ENCODE measurements around the gene ARHGEF7.

The ARHGEF7 gene

DNA sequence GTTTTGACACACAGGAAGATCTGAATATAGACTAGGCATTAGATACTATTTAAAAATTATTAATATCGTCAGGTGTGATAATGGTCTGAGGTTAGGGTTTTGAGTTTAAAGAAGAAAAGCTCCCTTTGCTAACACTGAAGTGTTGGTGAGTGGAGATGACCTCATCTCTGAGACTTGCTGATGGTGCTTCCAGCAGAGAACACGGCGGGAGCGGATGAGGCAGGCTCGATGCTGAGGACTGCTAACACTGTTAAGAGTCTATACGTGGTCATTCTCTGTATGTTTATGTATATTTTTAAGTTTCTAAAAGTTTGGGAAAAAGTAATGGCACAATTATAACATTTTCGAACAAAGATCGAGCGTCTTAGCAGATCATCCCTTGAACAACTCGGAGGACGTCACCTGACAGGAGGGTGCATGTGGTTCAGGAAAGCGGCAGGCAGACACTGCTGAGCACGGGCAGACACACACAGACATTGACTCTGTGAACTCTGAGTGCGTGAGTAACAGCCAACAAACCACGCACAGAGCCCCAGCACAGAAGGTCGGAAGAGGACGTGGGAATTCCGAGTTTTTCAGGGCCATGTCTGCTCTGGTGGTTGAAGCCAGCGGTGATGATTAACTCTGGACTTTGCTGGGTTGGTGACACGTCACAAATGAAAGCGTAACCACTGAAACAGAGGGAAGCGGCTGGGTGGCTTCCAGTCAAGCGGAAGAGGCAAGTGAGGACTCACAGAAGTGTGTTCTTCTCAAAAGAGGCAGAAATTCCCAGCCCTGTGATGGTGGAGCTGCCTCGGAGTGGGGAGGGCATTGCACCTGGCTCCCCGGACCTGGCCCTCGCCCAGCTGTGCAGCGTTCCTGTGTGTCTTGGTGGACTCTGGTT lies 113.4 kb downstream of the ARHGEF7 start:
- DNase-seq, result no peak

- no peak for DNase-seq
Measured at GRCh38 chr13:111230385-111230930, 115.3 kb downstream of the ARHGEF7 start.

GRCh38 chr13:111232191-111232590 lies 117.1 kb downstream of the ARHGEF7 start:
- DNase-seq, result no peak

GRCh38 chr13:111233080-111233479 lies 118.0 kb downstream of the ARHGEF7 start:
- DNase-seq, result no peak

- no peak for DNase-seq
Measured at GRCh38 chr13:111239764-111240670, 124.9 kb downstream of the ARHGEF7 start.

DNA sequence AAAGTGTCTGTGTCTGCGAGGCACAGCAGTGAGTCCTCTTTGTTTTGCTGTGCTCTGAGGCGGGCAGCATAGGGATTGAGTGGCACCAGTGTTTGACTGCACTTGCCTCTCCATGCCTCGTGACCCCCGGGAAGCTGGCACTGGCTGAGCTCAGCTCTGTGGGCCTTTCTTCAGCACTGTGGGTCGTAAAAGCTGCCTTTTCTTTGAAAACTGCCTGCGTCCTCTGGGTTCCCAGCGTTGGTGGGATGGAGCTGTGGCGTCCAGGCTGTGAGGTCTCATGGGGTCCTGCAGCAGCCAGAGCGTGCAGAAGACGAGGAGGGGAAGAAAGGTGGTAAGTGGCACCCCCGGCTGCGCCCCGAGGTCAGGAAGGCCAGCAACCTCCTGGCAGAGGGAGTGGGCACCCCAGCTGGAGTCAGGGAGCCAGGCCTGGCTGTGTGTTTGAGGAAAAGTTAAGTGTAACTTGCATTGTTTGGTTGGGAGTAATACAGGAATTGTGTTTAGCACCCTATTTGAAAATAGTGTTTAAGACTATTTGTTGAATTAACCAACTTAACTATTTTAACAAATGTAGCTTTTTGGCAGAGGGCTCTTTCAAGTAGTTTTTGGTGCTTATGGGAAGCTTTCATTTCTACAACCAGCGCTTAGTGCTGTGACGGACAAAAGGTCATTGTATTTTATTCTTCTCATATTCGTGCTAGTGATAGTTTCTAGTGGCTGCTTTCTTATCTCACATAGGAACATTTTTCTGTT lies 126.1 kb downstream of the ARHGEF7 start:
- no peak for DNase-seq

DNA sequence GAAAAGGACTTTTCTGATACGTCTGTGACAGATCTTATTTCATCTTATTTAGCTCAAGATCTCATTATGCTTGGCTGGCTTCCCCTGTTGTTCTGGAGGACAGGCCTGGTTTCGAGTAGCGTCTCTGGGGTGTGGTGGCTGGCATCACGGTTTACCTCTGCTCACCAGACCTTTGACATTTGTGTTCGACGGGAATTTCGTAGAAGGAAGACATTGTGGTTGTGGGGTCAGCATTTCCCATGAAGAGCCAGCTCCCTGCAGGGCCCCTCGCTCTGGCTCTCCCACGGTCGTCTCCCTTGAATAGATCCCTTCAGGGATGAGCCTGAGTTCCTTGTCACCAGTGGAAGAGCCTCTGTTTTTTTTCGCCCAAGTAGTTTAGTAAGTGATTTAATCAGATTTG lies 126.8 kb downstream of the ARHGEF7 start:
- no peak for DNase-seq

DNA sequence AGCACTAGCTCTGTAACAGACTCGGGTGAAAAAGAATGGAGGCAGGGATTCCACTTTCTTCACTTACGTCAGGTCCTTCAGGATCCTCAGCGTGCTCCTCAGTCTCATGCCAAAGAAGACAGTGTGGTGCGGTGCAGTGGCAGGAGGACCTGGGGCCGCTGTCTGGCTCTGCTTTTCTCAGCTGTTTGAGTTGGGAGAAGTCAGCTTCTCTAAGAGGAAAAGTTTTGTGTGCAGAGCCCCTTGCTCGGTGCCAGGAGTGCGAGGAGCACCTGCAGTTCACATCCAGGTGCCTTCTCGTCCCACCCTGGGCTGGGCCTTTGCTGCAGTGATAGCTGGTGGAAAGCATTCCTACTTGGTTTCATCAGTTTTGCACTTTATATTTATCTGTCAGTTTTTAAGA lies 127.5 kb downstream of the ARHGEF7 start:
- no peak for DNase-seq

DNA sequence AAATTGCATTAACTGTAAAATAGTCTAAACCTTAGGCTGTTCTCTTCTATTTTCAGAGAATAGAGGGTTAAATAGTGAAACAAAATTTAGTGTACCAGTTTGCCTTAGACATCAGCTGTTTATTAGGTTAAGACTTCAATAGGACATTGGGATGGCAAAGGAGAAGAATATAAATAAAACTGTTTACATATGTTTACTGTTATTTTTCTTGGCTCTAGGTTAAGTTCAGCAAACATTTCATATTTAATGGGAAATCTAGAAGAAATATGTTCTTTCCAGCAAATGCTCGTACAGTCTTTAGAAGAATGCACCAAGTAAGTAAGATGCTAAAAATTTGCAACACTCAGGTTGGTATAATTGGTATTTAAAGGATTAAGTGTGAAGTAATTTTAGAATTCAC lies 128.9 kb downstream of the ARHGEF7 start:
- DNase-seq, result no peak

GRCh38 chr13:111245576-111246384 lies 130.7 kb downstream of the ARHGEF7 start:
- no peak for DNase-seq

GRCh38 chr13:111247552-111247951 lies 132.4 kb downstream of the ARHGEF7 start:
- DNase-seq, result no peak

DNA sequence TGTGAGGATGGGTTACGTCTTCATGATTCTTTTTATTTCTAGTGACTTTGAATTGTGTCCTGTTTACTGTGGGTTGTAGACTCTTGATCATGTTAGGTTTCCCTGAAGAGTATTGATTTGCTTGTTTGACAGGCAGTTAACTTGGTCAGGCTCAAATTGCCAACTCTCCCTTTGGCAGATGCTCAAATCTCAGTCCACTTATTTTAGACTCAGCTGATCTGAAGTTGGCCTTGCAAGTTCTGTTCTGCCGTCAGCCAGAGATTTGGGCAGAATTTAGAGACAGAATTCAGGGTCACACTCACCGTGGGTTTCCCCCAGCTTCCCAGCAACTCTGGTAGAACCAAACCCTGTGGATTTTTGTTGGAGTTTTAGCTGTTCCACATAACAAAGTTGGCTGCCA lies 133.7 kb downstream of the ARHGEF7 start:
- DNase-seq, result no peak

- DNase-seq, result no peak
Measured at GRCh38 chr13:111249637-111250360, 134.7 kb downstream of the ARHGEF7 start.

- DNase-seq, result no peak
Measured at GRCh38 chr13:111251646-111252445, 136.7 kb downstream of the ARHGEF7 start.

DNA sequence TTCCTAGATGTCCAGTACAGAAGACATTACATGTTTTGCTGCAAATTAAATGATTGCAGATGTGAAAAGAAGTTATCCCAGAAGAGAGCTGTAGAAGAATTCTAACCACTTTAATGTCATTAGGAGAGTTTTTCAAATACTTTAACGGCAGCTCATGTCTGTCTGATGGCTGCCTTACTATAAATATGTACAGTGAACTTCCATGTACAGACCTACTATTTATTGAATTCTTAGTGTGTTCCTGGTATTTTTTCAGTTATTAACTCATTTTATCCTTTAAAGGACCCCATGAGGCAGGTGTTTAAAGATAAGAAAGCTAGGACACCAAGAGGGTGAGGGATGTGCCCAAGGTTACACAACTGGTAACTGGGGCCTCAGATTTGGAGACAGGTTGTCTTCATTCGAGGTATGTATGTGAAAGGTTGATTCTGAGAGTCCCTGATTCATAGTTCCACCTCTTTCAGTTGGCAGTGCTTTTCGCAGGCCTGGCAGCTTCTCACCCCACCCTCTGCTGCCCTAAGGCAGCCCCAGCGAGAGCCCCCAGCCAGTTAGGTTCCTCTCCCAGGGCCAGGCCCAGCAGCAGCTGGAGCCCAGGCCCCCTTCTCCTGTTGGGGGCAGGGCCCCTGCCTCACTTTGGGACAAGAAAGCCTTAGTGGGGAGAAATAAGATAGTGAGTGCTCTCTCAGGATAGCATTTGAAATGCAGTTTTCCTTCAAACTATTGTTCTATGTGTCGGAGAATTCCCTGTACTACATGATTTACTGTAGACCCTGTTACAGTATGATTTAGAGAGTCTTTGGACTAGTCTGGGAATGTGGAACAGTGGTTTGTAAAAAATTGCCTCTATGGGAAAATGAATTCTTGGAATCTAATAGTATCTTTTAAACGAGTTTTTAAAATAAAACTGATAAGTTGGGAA lies 137.6 kb downstream of the ARHGEF7 start:
- no peak for DNase-seq

- DNase-seq, result no peak
Measured at GRCh38 chr13:111253365-111253872, 138.3 kb downstream of the ARHGEF7 start.

- no peak for DNase-seq
Measured at GRCh38 chr13:111255228-111255790, 140.2 kb downstream of the ARHGEF7 start.

- DNase-seq, result no peak
Measured at GRCh38 chr13:111256458-111256857, 141.3 kb downstream of the ARHGEF7 start.

DNA sequence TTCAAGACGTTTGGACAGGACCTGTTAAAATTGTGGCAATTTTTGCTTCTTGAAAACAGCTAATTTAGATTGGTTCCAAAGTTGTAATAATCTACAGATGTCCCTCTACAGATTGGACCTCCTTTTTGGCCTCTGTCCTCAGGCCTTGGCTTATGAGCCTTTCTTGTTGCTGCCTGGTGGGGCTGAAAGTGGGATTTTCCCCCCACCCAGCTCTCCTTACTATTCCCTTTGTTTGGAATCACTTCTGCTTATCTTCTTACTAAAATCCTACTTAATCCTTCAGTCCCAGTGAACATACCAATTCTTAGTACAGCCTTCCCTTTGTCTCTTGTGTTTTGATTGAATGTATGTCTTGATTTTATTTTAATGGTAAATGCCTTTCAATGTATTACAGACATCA lies 141.8 kb downstream of the ARHGEF7 start:
- DNase-seq, result no peak
